DMS53 treated with DMSO at 0.1 percent for 48 hours (cell line): ENCODE data around the gene MDH1B.
"Not testable (repeated sequence)": the region's sequence is repeated elsewhere in the genome, so short reads cannot be mapped to it uniquely, and the experiment has no call there.

Experiments
- DNase-seq: peaks from one replicate; lab custom pipeline; 2025; ENCODE audit not compliant: unreplicated experiment; lab: John Stamatoyannopoulos, UW

MDH1B gene

DNA sequence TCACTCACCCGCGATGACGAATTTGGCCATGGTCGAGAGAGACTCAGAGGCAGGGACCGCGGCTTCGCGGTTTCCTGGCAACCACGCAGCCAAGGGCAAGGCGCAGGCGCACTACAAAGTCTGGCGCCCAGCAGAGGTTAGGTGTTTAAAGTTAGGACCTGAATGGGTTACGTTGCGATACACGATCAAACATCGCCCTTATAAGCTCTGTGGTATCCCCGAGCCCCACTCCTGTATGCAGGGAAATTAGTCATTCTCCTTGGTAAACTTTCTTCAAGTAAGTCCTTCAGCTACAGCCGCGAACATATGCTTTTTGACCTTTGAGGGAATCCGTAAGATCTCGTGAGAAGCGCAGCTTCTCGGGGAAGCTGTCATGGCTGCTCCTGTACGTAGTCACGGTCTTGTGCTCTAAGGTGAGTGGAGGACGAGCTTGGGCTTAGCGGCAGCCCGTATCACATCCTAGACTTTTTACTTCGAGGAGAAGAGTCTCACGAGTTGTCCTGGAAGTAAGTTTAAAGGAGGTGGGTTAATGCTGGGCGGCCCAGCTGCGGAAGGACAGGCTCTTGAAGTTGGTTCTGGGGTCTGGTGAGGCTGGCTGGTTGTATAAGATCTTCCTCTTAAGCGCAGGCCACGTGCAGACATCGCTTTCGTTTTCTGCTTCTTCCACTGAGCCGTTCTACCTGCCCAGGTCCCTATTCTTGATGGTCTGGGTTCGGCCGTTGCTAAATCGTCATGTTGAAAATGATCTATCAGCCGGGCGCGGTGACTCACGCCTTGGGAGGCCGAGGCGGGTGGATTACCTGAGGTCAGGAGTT, at the start of gene MDH1B, which contains the start of gene FASTKD2:
MDH1B (minus strand) TSS at position 87 of the 815 bp plus-strand sequence; CDS start at position 30, 57 bp downstream.
FASTKD2 (plus strand) TSS at position 365 of the 815 bp plus-strand sequence. CDS start 1,088 bp downstream, outside the sequence.
- DNase-seq = peak; percentile 93

DNA sequence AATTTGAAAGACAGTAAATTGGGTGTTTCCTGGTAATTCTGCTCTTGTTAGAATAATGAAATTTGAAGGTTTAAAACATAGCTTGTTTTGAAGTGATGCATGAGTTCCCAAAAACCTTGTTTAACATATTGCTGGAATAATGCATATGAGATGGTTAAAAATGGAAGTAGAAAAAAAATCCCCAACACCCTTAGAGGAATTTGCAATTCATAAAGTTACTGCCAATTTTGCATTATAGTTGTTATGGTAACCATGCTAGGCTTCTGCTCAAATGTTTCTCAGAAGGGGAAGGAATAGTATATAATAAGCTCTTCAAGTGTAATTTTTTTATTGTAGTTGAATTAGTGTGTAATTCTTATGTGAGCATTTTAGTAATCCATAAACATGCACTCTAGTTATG, 49.4 kb upstream of the MDH1B start:
- DNase-seq = no peak

DNA sequence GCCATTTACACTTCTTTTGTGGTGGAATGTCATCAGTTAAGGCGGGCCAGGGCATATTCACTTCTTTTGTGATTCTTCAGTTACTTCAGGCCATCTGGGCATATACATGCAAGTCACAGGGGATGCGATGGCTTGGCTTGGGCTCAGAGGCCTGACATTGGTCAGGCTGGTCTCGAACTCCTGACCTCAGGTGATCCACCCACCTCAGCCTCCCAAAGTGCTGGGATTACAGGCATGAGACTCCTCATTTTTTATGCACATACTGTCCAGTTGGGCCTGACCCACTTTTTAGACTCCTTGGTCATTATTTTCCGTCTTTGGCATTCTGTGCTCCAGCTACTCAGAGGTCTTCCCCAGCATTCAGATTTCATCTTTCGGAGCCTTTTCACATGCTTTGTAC, 47.3 kb upstream of the MDH1B start:
- not testable (repeated sequence) for DNase-seq

DNA sequence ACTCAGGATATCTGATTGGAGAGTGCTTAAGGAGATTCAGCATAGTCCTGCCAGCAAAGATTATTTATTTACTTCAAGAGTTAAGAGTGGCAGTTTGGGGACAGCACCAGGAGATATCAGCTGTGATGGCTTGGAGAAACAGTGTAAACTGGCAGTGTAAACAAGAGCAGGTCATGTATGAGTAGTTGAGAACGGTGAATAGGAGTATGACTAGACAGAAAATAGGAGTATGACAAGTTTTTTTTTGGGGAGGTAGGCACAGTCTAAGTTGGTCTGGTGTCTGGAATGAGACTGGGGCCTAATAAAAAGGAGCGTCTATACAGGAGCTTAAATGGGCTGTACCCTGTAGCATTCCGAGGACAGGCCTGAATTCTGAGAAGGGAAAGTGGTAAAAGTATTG, 42.5 kb upstream of the MDH1B start:
- not testable (repeated sequence) for DNase-seq

DNA sequence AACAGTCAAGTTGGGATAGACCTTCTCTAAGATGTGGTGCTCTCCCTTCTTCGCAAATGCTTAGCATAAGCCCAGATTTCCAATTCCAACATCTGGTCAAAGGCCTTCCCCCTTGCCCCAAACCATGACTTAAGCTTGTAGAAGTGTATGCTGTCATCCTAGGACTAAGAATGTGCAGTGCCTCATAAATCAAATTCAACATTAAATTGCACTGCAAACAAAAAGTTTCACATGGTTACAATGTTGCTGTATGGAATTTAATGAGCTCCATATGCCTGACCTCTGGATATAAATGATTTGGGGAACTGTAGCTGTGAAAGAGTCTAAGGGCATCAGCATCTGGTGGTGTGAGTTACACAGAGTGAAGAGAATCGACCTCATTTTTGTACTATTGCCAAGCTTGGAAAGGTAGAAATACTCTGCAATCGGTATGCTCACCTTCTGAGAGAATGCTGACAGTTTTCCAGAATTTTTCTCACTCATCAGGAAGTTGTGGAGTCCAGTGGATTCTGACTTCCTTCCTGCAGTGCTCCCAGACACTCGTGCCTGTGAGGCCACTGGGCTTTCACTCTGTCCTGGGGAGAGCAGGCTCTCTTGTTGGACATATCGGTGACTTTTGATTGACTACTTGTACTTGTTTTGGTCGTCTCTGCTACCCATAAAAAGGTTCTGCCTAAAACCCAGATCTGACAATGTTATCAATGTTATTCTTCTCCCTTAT, 40.9 kb upstream of the MDH1B start:
- DNase-seq = no peak

DNA sequence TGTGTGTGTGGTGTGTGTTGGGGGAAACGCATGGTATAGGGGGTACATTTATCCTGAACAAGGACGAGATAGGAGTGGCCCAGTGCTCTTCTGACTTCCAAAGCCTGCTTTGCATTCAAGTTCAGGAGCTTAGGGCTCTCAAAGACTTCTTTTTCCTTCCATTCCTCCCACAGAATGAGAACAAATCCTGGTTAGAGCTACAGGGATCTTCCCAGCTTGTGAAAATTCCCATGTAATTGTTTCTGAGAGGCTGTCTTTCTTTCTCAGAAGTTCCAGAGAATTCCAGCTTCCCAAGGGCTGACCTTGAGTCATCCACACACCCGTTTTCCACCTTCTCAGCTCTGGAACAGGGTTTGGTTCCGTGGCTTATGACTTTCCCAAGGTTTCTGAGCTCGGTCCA, 39.2 kb upstream of the MDH1B start:
- no peak for DNase-seq

DNA sequence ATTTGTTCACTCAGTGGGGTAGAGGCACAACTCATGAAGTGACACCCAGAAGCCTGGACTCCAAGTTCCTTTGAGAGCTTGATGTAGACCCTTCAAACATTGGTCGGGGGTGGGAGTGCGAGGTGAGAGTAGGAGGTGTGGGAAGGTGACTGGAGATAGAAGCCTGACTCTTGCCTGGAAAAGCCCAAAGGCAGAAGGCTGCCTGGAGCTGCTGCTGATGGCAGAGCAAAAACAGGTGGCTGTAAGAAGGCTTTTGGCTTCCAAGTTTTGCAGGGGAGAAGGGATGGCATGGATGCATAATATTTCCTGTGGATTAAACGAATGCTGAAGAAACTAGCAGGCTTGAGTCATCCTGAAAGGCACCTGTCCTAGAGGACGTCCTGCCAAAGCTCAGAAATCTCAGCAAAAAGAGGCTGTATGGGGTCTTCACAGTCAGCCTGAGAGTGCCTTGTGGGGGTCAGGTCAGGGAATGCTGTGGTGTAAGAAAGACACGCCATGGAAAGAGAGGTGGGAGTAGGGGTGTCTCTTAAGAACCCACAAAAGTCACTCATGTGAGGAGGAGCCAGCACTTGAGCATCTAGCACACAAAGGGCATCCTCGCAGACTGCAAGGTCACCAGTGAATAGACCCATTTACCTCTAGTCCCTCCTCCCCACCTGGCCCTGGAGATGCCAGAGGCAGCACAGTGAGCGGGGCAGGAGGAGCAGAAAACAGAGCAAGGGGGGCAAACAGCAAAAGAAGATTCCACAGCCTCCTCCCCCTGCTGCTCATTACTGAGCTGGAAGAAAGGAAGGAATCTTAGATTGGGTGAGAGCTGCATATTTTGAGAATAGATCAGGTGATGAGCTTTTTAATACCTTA, 37.8 kb upstream of the MDH1B start:
- no peak for DNase-seq

DNA sequence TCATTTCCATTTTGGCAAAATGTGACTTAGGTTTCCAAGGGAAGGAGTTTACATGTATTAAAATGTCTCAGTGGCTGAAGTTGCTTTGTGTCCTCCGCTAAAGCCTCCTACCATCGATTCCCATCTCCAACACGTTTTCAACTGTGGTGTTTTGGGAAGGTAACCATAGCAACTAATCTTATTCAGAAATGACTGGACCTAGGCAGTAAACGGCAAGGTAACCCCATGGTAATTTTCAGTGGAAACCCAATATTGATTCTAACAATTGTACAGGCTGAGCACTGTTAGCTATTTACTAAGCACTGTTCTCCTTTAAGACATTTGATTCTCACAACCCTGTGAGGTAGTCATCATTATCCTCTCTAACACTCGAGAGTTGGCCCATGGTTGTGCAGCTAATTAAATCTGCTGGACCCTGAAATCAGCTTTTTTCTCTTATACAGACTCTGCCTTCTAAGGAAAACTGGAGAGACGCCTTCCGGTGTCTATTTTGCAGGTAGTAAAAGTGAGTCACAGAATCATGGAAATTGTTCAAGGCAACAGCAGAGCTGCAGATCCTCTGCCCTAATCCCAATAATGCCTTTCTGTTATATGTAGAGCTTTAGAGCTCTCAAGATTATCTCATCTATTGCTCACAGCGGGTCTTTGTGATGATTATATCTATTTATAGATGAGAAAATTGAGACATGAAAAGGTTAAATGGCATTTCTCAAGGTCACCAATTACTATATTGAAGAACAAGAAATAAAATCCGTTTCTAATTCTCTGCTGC, 36.5 kb upstream of the MDH1B start:
- no peak for DNase-seq

DNA sequence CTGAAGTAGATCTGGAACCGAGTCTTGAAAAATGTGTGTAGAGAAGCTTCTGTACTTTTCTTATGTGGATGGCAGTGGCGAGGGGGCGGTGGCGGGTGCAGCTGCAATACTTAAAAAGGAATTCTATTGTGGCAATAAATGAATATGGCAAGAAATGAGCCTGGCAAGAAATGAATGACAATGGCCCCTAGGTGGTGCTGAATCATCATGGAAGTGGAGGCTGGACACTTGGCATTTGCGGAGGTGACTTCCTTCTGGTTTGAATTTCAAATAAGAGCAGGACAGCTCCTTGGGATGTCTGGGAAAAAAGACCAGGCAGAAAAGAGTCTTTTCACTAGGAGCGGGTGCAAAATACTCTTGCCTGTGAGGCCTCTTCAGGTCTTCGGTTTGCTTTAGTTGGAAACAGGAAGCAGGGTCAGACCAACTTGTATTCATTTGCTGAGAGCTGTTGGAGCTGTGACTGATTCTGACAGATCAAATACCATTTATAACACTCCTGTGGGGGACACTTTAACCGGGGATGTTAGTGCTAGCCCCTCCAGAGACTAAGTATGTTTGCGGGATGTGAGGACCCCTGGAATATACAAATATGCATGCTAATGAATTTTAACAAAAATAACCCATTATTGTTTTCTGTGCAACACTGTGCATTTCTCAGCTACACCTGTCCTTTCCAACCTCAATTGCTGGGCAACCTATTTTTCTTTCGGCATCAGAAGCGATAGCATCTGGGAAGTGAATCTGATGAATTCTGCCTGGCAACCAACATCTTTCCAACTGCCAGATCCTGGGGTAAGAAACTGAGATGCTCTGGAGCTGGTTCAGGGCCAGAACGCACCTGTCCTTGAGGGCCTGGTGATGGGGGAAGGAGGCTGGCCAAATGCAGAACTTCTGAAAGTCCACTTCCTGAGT, 35.6 kb upstream of the MDH1B start:
- peak; percentile 63 for DNase-seq

DNA sequence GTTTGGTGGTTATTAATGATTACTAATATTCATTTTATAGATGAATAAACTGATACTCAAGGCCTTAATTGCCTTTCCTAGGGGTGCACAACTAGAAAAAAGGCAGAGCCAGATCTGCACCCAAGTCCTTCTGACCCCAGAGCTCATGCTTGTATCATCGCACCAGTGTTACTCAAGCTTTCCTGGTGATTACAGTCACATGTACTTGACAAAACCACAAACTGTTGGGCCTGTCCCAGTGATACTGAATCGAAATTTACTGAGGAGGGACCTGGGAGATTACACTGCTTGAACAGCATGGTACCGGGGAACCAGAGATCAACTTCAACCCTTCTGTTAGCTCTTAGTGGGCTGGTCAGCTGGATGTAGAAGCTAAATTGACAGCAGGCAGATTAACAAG, 34.0 kb upstream of the MDH1B start:
- no peak for DNase-seq

DNA sequence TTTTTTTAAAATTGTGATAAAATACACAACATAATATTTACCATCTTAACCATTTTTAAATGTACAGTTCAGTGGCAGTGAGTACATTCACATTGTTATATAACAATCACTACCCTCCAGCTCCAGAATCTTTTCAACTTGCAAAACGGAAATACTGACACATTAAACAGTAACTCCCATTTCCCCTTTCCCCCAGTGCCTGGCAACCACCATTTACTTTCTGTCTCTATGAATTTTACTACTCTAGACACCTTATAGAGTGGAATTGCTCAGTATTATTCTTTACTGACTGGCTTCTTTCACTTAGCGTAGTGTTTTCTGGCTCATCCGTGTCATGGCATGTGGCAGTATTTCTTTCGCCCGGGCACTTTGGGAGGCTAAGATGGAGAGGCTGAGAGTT, 32.9 kb upstream of the MDH1B start:
- no peak for DNase-seq

DNA sequence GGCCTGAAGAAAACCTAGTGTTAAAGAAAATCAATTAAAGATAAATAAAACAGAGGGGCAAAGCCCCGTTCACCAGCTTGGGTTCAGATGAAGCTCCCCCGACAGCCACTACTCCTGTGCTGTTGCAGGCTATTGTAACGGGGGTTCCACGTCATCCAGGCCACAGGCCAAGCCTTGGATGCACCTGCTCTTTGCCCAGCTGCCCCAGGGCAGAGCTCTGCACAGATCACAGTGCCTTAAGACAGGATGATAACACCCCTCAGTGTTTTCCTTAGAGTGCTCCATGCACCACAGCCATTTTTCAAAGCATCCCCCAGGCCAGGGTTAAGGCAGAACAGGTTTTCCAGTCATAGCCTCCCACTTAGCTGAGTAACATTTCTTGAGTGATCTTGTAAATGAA, 32.2 kb upstream of the MDH1B start:
- DNase-seq = no peak

DNA sequence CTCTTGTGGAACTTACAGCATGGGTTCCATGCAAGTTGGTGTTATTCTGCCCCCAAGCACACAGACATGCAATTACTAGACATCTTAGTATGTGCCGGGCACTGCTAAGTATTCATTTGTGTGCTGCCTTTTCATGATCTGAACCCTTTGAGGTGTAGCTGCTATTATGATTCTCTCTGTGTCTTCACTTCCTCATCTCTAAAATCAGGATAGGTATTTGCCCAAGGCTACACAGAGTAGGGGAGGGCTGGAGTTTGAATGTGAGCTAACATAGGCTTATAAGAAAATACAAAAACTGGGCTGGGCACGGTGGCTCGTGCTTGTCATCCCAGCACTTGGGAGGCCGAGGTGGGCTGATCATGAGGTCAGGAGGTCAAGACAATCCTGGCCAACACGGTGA, 27.5 kb upstream of the MDH1B start:
- DNase-seq = no peak

DNA sequence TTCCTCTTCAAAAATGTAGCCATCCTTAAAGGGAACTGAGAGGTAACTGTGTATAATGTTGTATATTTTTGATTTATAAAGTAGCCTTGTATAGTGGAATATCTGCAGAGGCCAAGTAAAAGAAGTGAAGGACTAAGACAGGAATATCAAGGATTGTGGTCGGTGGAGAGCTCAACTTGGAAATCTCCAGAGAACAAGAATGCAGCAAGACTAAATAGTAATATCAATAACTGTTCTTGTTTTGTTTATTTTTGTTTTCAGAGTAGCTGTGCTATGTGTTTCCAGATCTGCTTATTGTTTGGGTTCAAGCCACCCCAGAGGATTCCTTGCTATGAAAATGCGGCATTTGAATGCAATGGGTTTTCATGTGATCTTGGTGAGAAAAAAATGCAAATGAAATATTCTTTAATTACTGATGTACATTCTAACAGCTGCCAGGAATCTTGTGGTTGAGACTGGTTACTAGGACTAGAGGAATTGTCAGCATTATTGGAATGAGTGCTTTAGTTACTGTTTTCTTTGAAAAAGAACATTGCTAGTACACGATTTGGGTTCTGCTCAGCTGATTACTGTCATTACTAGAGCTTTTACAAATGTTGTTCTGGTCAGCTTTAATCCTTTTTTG, 25.3 kb upstream of the MDH1B start:
- DNase-seq = no peak

DNA sequence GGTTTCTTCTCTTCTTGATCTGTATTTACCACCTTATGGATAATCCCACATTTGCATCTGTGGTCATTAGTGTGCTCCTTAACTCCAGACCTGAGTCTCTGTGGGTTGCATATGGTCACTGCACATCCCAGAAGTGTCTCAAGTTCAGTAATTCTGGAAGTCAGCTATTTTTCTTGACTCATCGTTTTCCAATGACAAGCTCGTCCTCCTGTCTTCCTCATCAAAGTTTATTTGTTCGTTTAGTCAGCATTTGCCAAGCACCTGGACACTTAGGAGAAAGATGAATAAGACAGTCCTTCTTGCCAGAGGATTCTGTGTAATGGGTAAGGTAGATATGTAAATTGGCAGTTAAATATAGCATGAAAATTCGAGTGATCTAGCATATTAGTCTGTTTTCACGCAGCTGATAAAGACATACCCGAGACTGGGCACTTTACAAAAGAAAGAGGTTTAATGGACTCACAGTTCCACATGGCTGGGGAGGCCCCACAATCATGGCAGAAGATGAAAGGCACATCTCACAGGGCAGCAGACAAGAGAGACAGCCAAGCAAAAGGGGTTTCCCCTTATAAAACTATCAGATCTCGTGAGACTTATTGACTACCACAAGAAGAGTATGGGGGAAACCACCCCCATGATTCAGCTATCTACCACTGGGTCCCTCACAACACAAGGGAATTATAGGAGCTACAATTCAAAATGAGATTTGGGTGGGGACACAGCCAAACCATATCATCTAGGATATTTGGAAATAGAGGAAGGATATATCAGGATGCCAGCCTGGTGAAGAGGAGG, 19.6 kb upstream of the MDH1B start:
- DNase-seq = no peak

DNA sequence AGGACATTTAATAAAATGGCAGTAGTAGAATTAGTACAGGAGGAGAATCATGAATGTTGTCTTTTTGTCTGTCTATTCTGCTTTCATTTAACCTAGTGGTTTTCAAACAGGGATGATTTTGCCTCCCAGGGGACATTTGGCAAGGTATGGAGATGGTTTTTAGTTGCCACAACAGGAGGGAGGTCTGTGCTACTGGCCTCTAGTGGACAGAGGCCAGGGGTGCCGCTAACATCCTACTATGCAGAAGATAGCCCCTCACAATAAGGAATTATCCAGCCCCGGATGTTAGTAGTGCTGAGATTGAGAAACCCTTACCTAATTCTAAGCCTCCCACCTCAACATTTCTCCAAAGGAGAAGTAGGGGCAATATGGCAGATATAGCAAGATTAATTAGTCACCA, 18.6 kb upstream of the MDH1B start:
- DNase-seq = no peak

DNA sequence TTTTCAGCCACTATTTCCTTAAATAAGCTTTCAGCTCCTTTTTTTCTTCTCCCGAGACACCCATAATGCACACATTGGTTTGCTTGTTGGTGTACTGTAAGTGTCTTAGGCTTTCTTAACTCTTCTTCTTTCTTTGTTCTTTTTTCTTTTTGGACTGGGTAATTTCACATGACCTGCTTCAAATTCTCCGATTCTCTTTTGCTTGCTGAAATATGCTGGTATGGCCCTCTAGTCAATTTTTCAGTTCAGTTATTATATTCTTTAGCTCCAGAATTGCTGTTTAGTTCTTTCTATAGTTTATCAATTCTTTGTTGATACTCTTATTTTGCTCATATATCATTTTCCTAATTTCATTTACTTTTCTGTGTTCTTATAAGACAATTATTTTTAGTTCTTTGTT, 15.5 kb upstream of the MDH1B start:
- no peak for DNase-seq

DNA sequence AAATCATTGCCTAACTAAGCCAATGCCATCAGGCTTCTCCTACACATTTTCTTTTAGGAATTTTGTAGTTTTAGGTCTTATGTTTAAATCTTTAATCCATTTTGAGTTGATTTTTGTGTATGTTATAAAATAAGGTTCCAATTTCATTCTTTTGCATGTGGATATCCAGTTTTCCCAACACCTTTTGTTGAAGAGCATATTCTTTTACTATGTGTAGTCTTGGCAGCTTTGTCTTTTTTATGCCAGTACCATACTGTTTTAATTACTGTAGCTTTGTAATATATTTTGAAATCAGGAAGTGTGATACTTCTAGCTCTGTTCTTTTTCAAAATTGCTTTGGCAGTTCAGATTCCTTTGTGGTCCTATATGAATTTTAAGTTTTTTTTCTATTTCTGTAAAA, 11.3 kb upstream of the MDH1B start:
- DNase-seq = no peak
